Activated B cell treated with CpG ODN at 0.5 μM for 24 hours (primary cell): ENCODE data around the gene GBA2. TPM values are rescaled to one million over a fixed set of nuclear protein-coding genes. Genes with fewer than 3 reads are reported as not detected.

Experiments
- ATAC-seq: fragments of 200-7000 bp; cut with Tn5 transposase; one replicate; pipeline ENCODE4 v1.10.0; 2021; ENCODE audit warnings: low read depth, mild to moderate bottlenecking, moderate library complexity
- CTCF ChIA-PET: fragments of 350-600 bp; sonication (Branson Sonifier 250); formaldehyde crosslinking; loops from one replicate; lab custom pipeline; 2021; ENCODE audit warnings: antibody characterized with exemption; lab: Charles Lee
- POLR2A ChIA-PET: fragments of 350-600 bp; sonication (Branson Sonifier 250); formaldehyde crosslinking; loops from one replicate; lab custom pipeline; 2021; ENCODE audit warnings: antibody characterized with exemption; lab: Charles Lee
- DNase-seq: peaks from one replicate; pipeline ENCODE4 v3.0.0; 2022
- H3K27ac Mint-ChIP-seq: one replicate; pipeline ENCODE4 v1.8.0; 2020; ENCODE audit warnings: mixed read lengths
- H3K27me3 Mint-ChIP-seq: one replicate; pipeline ENCODE4 v1.8.0; 2021; ENCODE audit warnings: mixed read lengths
- H3K36me3 Mint-ChIP-seq: one replicate; pipeline ENCODE4 v1.8.0; 2021; ENCODE audit warnings: low read depth, mixed read lengths
- H3K4me1 Mint-ChIP-seq: one replicate; pipeline ENCODE4 v1.8.0; 2021; ENCODE audit warnings: mixed read lengths
- H3K4me3 Mint-ChIP-seq: one replicate; pipeline ENCODE4 v1.8.0; 2020; ENCODE audit warnings: mild to moderate bottlenecking, mixed read lengths
- H3K9me3 Mint-ChIP-seq: one replicate; pipeline ENCODE4 v1.8.0; 2020; ENCODE audit warnings: mixed read lengths
- CTCF ChIP-seq: fragments of 200-600 bp; IDR thresholded peaks from one replicate; pipeline ENCODE4 v1.8.0; 2022; ENCODE audit warnings: antibody characterized with exemption, mild to moderate bottlenecking
- intact Hi-C: fragments of 100-400 bp; cut with micrococcal nuclease; formaldehyde crosslinking; loops from one replicate; pipeline ENCODE4 v1.15.1; 2024
- total RNA-seq: library from RNA; stranded (reverse); gene quantifications from 2 replicates; pipeline ENCODE4 v1.2.3, GENCODE V29; 2022

The GBA2 gene
- total RNA-seq, 1 donor from 2014 or later: 104 TPM

DNA sequence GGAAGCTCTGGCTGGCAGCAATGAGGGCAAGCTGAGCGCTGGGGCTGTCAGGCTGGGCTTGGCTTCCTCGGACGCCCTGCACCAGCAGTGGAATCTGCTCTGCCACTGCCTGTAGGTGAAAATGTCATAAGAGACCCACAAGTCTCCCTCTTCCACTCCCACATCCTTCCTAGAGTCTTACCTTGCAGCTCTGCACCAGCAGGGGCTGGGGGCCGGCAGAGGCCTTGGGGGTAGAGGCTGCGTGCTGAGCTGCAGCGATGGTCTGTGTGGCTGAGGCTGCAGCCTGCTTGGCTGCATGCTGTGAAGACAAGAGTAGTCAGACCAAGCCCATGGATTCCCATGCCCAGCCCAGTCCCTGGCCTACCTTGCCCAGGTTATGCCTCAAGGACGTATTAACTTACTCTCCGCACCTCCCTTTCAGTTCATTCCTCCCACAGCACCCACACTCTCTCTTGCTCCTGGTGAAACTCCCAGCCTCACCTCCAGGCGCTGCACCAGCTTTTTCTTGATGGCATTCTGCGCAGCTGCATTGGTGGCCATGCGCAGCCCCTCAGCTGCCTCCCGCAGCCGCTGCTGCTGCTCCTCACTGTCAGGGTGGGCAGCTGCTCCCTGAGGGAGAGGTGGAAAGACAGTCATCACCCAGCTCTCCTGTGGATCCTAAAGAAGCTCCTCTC, 34.3 kb downstream of the GBA2 start:
- peaks cover 94% of the 10 kb centered on the region for H3K36me3 Mint-ChIP-seq
- intact Hi-C loops: loop anchor here (5.0 kb wide), 1 partner anchor 32 kb away; no protein-coding TSS in a partner anchor
- no peak for ATAC-seq
- no peak overlapping the region for H3K4me3 Mint-ChIP-seq
- POLR2A ChIA-PET: no interaction called here
- no peak for TF ChIP-seq CTCF
- DNase-seq: no peak
- no peaks in the 10 kb centered on the region for H3K27me3 Mint-ChIP-seq
- no peak overlapping the region for H3K27ac Mint-ChIP-seq
- no peaks in the 10 kb centered on the region for H3K9me3 Mint-ChIP-seq
- peaks cover 20% of the 10 kb centered on the region for H3K4me1 Mint-ChIP-seq
- CTCF ChIA-PET: interaction anchor here (2.5 kb wide), 1 partner anchor 18 kb away, joined by 8 read pairs; no protein-coding TSS in a partner anchor

DNA sequence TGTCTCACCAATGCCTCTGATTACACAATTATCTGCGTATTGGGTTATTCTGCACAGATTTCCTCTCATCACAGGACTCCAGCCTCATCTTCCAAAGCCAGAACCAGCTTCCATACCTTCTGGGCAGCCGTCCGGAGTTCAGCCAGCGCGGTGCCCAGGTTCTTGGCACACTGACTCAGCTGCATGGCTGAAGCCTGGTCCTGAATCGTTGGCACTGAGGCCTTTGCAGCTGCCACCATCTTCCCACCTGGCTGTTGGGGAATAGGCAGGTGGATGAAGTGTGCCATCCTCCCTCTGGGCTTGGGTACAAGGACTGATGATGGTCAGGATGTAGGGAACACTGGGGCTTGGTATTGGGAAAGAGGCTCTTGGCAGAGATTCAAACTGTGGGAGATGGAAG, 34.9 kb downstream of the GBA2 start:
- Mint-ChIP-seq H3K4me1 (peaks cover 15% of the 10 kb centered on the region), H3K9me3 (no peaks in the 10 kb centered on the region), H3K27ac (no peak overlapping the region), H3K4me3 (no peak overlapping the region), H3K36me3 (peaks cover 89% of the 10 kb centered on the region), H3K27me3 (no peaks in the 10 kb centered on the region)
- ChIA-PET POLR2A (no interaction called here), CTCF (interaction anchor here (2.5 kb wide), 1 partner anchor 18 kb away, joined by 8 read pairs; no protein-coding TSS in a partner anchor)
- TF ChIP-seq CTCF: no peak
- DNase-seq (no peak), ATAC-seq (no peak)
- intact Hi-C loops: no loop called here

GRCh38 chr9:35713578-35713977, 35.5 kb downstream of the GBA2 start:
- DNase-seq: no peak
- Mint-ChIP-seq H3K4me1 (peaks cover 9% of the 10 kb centered on the region), H3K4me3 (no peak overlapping the region), H3K9me3 (no peaks in the 10 kb centered on the region), H3K27ac (no peak overlapping the region), H3K36me3 (peaks cover 83% of the 10 kb centered on the region), H3K27me3 (no peaks in the 10 kb centered on the region)
- POLR2A ChIA-PET: no interaction called here
- ATAC-seq: no peak
- CTCF ChIA-PET: interaction anchor here (2.5 kb wide), 1 partner anchor 17 kb away, joined by 8 read pairs; no protein-coding TSS in a partner anchor
- intact Hi-C loops: no loop called here
- no peak for TF ChIP-seq CTCF

GRCh38 chr9:35712762-35713400, 36.1 kb downstream of the GBA2 start:
- H3K27ac Mint-ChIP-seq: no peak overlapping the region
- ChIA-PET CTCF (interaction anchor here (0.7 kb wide), 1 partner anchor 16 kb away, joined by 5 read pairs; no protein-coding TSS in a partner anchor), POLR2A (interaction anchor here (0.6 to 1.3 kb wide), 3 partner anchors 31 to 393 kb away, joined by 3 to 4 read pairs (median 3); no protein-coding TSS in a partner anchor)
- no peak for DNase-seq
- no peaks in the 10 kb centered on the region for H3K9me3 Mint-ChIP-seq
- intact Hi-C loops: no loop called here
- ATAC-seq: no peak
- H3K27me3 Mint-ChIP-seq: no peaks in the 10 kb centered on the region
- H3K36me3 Mint-ChIP-seq: peaks cover 76% of the 10 kb centered on the region
- no peak overlapping the region for H3K4me3 Mint-ChIP-seq
- peaks cover 2% of the 10 kb centered on the region for H3K4me1 Mint-ChIP-seq
- no peak for TF ChIP-seq CTCF
